GM10248 (cell line): ENCODE measurements around the gene ARID5B.
A peak's percentile ranks its signal among the peaks of the same experiment; 100 is the strongest.

Experiments
- CTCF ChIA-PET: fragments of 300-600 bp; sonication (Branson Sonifier 250); formaldehyde crosslinking; extraction: SDS; loops from one replicate; lab custom pipeline; 2021; ENCODE audit warnings: antibody characterized with exemption; lab: Yijun Ruan, JAX
- POLR2A ChIA-PET: fragments of 350-650 bp; sonication (Branson Sonifier 250); formaldehyde crosslinking; extraction: SDS; loops from one replicate; lab custom pipeline; 2020; ENCODE audit warnings: antibody characterized with exemption; lab: Yijun Ruan, JAX
- DNase-seq: peaks from one replicate; pipeline ENCODE4 v3.0.0; 2012; ENCODE audit errors: extremely low spot score
- CTCF ChIP-seq: IDR thresholded peaks from 2 replicates; pipeline ENCODE4 v1.5.1; 2012; ENCODE audit warnings: mild to moderate bottlenecking, low read depth; ENCODE audit errors: extremely low read depth, missing control alignments, control extremely low read depth

The ARID5B gene

DNA sequence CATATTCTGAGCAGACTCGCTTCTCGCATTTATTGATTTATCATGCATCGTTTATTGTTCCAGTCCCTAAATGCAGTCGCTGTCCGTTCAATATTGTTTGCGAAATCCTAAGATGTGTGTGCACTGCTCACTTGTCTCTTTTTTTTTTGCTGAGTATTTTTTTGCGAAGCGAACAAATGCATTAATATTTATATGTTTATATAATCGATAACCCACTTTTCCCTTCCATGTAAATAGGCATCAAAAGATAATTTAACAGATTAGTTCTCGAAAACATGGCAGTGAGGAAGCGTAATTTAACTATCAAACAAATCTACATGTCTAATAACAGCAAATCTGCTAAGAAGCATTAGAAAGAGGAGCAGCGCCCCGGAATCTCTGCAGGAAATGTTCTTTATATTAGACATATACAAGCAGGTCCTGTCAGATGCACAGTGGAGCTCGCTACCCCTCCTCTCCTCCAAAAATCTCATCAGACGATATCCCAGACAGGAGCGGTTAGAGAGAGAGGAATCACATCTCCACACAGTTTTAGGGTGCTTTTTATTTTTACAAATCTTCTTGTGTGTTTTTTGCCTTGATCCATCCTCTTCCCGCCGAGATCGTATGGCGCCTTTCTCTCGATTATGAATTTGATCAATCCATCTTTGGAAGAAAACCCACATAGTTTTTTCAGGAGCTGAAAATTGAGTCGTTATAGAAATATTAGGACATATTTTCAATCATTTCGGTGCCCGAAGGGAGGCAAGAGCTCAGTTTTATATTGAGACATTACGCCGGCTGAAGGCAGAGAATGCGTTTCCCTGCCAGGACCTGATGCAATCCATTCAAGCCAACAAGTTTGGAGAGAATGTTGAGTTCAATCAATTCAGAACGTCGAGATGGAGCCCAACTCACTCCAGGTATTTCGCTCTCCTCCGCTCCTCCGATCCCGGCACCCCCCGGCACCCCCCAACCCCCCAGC is at the start of gene ARID5B:
Gene ARID5B (plus strand): TSS at position 871 of the 964 bp plus-strand sequence. CDS start 11 bp downstream, at position 882.
- ChIA-PET POLR2A (interaction anchor here (0.6 to 1.0 kb wide), 2 partner anchors 44 to 179 kb away, joined by 3 read pairs; no protein-coding TSS in a partner anchor), CTCF (interaction anchor here (0.7 to 7.0 kb wide), 8 partner anchors 9 to 344 kb away, joined by 3 to 49 read pairs (median 4); no protein-coding TSS in a partner anchor)
- no peak for TF ChIP-seq CTCF
- peak; percentile 64 for DNase-seq

DNA sequence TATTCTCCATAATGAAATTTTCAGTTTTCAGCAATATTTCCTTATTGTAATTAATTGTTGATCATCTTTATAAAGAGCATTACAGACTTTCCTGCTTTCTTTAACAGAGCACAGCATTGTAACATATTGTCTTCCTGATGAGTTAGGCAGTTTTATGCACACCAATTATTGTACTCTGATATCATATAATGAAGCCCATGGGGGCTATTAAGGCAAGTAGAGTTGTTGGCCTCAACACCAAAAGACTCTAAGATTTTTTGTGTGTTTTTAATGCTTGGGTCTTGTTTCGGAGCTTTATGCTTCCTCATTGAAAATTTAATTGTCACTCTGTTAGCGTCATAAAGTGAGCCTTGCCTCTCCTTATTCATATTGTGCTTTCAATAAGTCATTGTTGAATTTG is 49.2 kb upstream of the ARID5B start:
- TF ChIP-seq CTCF: no peak
- DNase-seq: no peak
- ChIA-PET CTCF (no interaction called here), POLR2A (no interaction called here)

- ChIA-PET POLR2A (no interaction called here), CTCF (interaction anchor here (1.0 to 1.6 kb wide), 3 partner anchors 8 to 22 kb away, joined by 3 to 4 read pairs (median 3); no protein-coding TSS in a partner anchor)
- no peak for TF ChIP-seq CTCF
- DNase-seq: no peak
Measured at GRCh38 chr10:61855771-61856170, 45.7 kb upstream of the ARID5B start.

DNA sequence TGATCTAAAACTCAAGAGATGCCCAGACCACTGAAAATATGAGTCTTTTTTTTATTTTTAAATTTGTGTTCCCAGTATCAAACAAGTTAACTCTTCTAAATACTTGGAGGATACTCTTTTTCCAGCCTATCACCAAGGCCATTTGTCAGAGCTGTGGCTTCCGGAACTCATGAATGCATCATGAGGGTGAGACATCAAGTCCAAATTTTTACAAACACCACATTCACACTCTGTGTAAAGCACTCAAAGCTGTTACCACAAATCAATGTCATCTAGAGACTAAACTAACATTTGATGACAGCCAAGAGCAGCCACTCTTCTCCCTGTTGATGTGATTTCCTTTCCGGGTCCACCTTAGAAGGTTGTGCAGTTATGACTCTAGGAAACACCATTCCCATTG is 43.8 kb upstream of the ARID5B start:
- ChIA-PET POLR2A (no interaction called here), CTCF (interaction anchor here (1.2 to 2.7 kb wide), 2 partner anchors 21 to 39 kb away, joined by 3 to 8 read pairs; no protein-coding TSS in a partner anchor)
- DNase-seq: no peak
- no peak for TF ChIP-seq CTCF

DNA sequence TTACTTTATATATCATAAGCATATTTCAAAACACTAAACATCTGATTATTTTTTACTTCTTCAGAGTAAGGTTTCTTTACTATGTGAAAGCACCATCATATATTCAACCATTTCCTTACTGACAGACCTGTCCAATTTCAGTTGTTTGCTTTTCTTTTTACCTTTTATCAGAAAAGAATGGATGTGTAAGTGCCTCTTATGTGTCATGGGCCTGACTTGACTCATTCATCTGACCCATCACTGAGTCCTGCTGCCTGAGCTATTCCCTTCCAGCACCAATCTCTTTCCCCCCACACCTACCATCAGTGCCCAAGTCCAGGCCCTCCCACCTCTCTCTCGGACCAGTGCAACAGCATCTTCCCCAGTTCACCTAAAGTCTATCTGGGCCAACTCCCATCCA is 41.7 kb upstream of the ARID5B start:
- CTCF ChIA-PET: no interaction called here
- POLR2A ChIA-PET: no interaction called here
- DNase-seq: no peak
- TF ChIP-seq CTCF: no peak

DNA sequence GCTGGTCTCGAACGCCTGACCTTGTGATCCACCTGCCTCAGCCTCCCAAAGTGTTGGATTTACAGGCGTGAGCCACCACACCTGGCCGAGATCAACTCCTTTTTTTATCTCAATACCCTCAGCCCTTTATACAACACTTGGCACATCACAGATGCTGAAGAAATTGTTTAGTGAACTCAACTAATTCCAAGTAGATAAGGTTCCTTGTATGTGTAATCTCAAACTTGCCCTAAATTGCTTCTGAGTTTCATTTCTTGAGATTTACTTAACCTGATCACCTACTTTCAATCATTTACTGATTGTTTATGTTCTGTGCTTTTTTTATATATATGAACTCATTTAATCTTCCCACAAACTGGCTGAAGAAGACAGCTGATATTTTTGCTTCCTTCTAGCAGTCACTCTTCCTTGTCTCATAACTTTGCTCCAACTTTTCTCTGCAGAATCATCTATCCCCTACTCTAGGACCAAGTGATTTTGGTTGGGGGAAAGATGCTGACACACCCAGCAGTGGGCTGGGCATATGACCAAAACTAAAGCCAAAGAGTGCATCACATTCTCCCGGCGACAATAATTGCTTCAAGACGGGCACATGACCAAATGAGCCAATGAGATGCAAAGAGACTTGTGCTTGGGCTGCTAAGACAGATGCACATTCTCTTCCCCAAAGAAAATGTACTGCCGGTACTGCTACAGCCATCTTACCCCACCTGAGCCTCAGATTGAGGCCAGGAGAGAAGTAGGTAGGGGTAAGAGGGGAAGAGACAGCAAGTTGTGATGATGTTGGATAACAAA is 40.3 kb upstream of the ARID5B start:
- no peak for TF ChIP-seq CTCF
- no peak for DNase-seq
- POLR2A ChIA-PET: no interaction called here
- CTCF ChIA-PET: interaction anchor here (0.7 to 1.0 kb wide), 3 partner anchors 11 to 27 kb away, joined by 3 read pairs; no protein-coding TSS in a partner anchor
